Ovary (tissue), 3 donors: ENCODE data around the gene ZNF839.

Experiments
- CTCF ChIP-seq, 3 donors: fragments of 450-650 bp in 2 of 3; fragments of 200-600 bp in 1 of 3; IDR thresholded peaks; one replicate each; pipeline versions ENCODE4 v1.5.1 to v1.8.0; 2016 to 2022; ENCODE audit warnings: antibody characterized with exemption in 3 of 3, mild to moderate bottlenecking in 1 of 3
- POLR2A ChIP-seq: fragments of 450-650 bp; IDR thresholded peaks from one replicate; pipeline ENCODE4 v1.6.1; 2017; ENCODE audit warnings: antibody characterized with exemption, mild to moderate bottlenecking, moderate library complexity
- donor health status: DM: no; HTN: no; CAD: no.

- TF ChIP-seq CTCF (IDR thresholded peaks at IDR 0.05) = no peak
- no peak for TF ChIP-seq POLR2A
Observed at GRCh38 chr14:102320671-102321455, 1.3 kb downstream of the ZNF839 start.
